ENCODE measurements around the gene TBCCD1. TPM values are rescaled to one million over a fixed set of nuclear protein-coding genes. Genes with fewer than 3 reads are reported as not detected.
"Not testable (repeated sequence)": the region's sequence is repeated elsewhere in the genome, so short reads cannot be mapped to it uniquely, and the experiment has no call there.

TBCCD1 gene
- total RNA-seq, 1 donor from 2014 or later = 5.3 TPM

DNA sequence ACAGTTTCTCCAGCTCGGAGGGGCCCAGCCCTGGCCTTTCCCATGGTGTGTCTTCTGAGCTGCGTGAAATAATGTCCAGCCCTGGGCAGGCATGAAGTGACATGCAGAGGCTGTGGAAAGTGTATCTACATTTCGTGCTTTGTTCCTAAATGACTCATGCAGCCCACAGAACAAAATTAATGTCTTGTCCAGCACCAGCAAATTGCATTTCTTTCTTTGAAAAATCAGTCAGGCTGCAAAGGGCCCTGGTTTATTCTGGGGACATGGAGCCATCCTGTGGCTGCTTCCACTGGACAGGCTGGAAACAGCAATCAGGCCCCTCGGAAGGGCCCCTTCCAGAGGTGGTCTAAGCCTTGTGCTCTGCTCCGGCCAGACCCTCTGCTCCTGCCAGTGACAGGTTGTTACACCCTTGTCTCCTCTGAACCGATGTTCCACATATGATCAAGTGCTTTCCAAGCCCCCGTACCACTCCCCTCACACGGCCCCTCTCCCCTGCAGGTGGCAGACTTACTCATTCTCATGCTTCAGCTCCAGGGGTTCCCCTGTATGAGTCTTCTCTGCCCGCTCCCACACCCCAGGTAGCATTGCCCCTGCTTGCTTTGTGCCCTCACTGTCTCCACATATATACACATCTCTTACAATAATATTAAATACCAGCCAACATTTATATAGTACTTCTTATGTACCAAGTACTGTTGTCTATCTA is 56.6 kb downstream of the TBCCD1 start:
- DNase-seq (ENCODE audit: missing footprints) (no peak), ATAC-seq (no peak)
- intact Hi-C loops (cut with DNase I) = no loop called here

GRCh38 chr3:186509423-186509822 is 57.7 kb downstream of the TBCCD1 start:
- no peak for DNase-seq (ENCODE audit: missing footprints)
- intact Hi-C loops (cut with DNase I) = no loop called here
- no peak for ATAC-seq

DNA sequence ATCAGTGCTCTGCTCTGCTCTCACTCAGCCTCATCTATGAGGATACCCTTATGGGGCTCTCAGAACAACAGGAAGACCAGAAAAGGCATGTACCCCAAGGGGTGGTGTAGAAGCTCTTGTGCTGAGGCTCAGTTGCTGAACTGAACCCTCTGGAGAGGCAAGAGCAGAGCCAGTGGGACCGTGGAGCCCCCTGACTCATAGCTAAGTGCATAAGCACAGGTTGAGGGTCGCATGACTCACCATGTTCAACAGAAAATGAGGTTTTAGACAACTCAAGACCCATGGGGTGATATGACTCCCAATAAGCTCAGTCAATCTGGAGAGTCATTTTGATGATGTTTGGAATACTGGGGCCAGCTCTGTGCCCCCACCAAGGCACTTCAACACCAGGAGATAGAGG is 60.3 kb downstream of the TBCCD1 start:
- intact Hi-C loops (cut with DNase I) = no loop called here
- DNase-seq (ENCODE audit: missing footprints) = no peak
- ATAC-seq = no peak

- ATAC-seq (no peak), DNase-seq (ENCODE audit: missing footprints) (no peak)
- intact Hi-C loops (cut with DNase I) = no loop called here
Observed at GRCh38 chr3:186506191-186506739, 60.9 kb downstream of the TBCCD1 start.

DNA sequence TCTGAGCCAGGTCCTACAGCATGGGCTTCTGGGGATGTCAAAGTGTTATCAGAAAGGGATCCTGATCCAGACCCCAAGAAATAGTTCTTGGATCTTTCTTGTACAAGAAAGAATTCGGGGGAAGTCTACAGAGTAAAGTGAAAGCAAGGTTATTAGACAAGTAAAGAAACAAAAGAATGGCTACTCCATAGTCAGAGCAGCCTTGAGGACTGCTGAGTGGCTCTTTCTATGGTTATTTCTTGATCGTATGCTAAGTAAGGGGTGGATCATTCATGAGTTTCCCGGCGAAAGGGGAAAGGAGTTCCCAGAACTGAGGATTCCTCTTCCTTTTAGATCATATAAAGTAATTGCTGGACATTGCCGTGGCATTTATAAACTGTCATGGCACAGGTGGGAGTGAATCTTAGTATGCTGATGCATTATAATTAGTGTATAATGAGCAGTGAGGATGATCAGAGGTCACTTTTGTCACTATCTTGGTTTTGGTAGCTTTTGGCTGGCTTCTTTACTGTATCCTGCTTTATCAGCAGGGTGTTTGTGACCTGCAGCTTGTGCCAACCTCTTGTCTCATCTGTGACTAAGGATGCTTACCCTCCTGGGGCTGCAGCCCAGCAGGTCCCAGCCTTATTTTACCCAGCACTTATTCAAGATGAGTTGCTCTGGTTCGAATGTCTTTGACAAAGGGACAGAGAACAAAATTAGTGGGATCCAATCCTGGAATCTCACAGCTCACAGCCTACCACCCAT is 64.0 kb downstream of the TBCCD1 start:
- DNase-seq (ENCODE audit: missing footprints) (no peak), ATAC-seq (no peak)
- intact Hi-C loops (cut with DNase I) = no loop called here

DNA sequence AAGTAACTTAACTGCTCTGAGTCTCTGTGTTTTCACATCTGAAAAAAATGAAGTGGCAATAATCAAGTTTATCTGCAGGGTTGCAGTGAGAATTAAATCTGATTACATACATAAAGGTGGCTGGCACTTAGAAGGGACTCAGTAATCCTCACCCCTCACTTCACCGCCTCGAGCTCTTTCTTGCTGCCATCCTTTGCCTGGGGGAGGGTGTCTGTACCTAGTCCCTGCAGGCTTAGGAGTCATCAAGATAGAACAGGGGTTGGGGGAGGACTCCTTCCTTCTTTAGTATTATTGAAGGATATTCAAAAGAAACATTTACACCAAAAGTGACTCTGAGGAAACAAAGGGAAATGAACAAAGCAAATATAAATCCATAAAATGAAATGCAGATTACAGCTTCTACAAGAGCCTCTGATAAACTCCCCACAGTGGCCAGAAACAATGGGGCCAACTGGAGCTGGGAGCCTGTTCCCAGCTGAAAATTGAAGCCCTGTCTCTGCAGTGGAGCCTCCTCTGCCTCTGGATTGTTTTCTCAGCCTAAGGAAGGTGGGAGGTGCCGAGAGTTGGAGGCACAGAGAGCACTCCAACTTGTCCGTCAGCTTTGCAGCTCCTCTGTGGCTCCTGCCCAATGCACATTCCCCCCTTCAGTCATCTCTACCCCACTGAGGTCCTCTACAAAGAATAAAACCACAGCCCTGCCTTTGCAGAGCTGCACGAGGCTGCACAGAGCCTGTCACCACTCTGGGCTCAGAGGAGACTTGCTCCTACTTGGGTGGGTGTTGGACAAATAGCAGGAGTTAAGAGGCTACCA is 64.8 kb downstream of the TBCCD1 start:
- ATAC-seq (peak; percentile 34), DNase-seq (ENCODE audit: missing footprints) (no peak)
- intact Hi-C loops (cut with DNase I) = no loop called here

GRCh38 chr3:186499949-186500348 is 67.2 kb downstream of the TBCCD1 start:
- DNase-seq (ENCODE audit: missing footprints); ATAC-seq; intact Hi-C loops (cut with DNase I): not testable (repeated sequence)

- DNase-seq (ENCODE audit: missing footprints); intact Hi-C loops (cut with DNase I); ATAC-seq: not testable (repeated sequence)
Observed at GRCh38 chr3:186498022-186498421, 69.1 kb downstream of the TBCCD1 start.

- intact Hi-C loops (cut with DNase I) = no loop called here
- DNase-seq (ENCODE audit: missing footprints) (peak; percentile 69), ATAC-seq (no peak)
Observed at GRCh38 chr3:186497608-186498007, 69.5 kb downstream of the TBCCD1 start.

- no peak for ATAC-seq
- intact Hi-C loops (cut with DNase I) = no loop called here
- DNase-seq (ENCODE audit: missing footprints) = no peak
Observed at GRCh38 chr3:186496635-186497034, 70.5 kb downstream of the TBCCD1 start.

Other genes starting within 250 kb of the TBCCD1 start
- 31.1 TPM for gene DGKG, start 205.1 kb downstream of the TBCCD1 start, total RNA-seq
- gene CRYGS, start 23.0 kb downstream of the TBCCD1 start, total RNA-seq = 1.2 TPM
- 26.5 TPM for gene DNAJB11, start 3.4 kb upstream of the TBCCD1 start, total RNA-seq
- gene AHSG, start 45.7 kb upstream of the TBCCD1 start, total RNA-seq = not detected
- not detected for gene FETUB, start 73.1 kb upstream of the TBCCD1 start, total RNA-seq
- gene HRG, start 98.7 kb upstream of the TBCCD1 start, total RNA-seq = not detected
- 0.62 TPM for gene KNG1, start 150.0 kb upstream of the TBCCD1 start, total RNA-seq
- 422 TPM for gene EIF4A2, start 216.2 kb upstream of the TBCCD1 start, total RNA-seq
- 11.1 TPM for gene RFC4, start 239.1 kb upstream of the TBCCD1 start, total RNA-seq